Lower lobe of right lung (tissue), 2 donors: Measurements from ENCODE around the gene FCRLA. TPM values are rescaled to one million over a fixed set of nuclear protein-coding genes. Genes with fewer than 3 reads are reported as not detected.
A peak's percentile ranks its signal among the peaks of the same experiment; 100 is the strongest.
"Not testable (repeated sequence)": the region's sequence is repeated elsewhere in the genome, so short reads cannot be mapped to it uniquely, and the experiment has no call there.

Experiments used
- ATAC-seq, 2 donors: fragments of 200-7000 bp; cut with Tn5 transposase; one replicate each; pipeline ENCODE4 v1.9.1; 2020 to 2022; ENCODE audit warnings: mild to moderate bottlenecking in 2 of 2, moderate library complexity in 2 of 2
- DNase-seq: peaks from one replicate; pipeline ENCODE4 v3.0.0-alpha.2; 2020
- H3K27ac ChIP-seq: fragments of 200-600 bp; one replicate; pipeline ENCODE4 v1.8.0; 2022
- H3K27me3 ChIP-seq: fragments of 200-600 bp; one replicate; pipeline ENCODE4 v1.8.0; 2022; ENCODE audit warnings: low read depth
- H3K36me3 ChIP-seq: fragments of 200-600 bp; one replicate; pipeline ENCODE4 v1.8.0; 2022; ENCODE audit warnings: mild to moderate bottlenecking
- H3K4me1 ChIP-seq: fragments of 200-600 bp; one replicate; pipeline ENCODE4 v1.8.0; 2022
- H3K4me3 ChIP-seq: fragments of 200-600 bp; one replicate; pipeline ENCODE4 v1.8.0; 2022; ENCODE audit warnings: mild to moderate bottlenecking
- H3K9me3 ChIP-seq: fragments of 200-600 bp; one replicate; pipeline ENCODE4 v1.8.0; 2022
- CTCF ChIP-seq: fragments of 200-600 bp; IDR thresholded peaks from one replicate; pipeline ENCODE4 v1.8.0; 2022; ENCODE audit warnings: antibody characterized with exemption, mild to moderate bottlenecking
- intact Hi-C: fragments of 100-400 bp; cut with DNase I; formaldehyde crosslinking; loops from one replicate; pipeline ENCODE4 v1.11.0; 2022
- total RNA-seq: library from RNA; stranded (reverse); fragmentation: NEBNext Ultra II Directional; extraction: Animal tissue kit (Norgen Biotek cat#: 25700); gene quantifications from one replicate; pipeline ENCODE4 v1.2.1, GENCODE V29; 2021
- donor health status: DM: no; HTN: yes; CAD: no; lungs with severe emphysema.

Gene FCRLA
- total RNA-seq, 1 donor from 2014 or later = 0.32 TPM

- intact Hi-C loops = no loop called here
- H3K9me3 ChIP-seq = no peaks in the 10 kb centered on the region
- DNase-seq (no peak), ATAC-seq (no peak)
- no peak within 1 kb of the TSS for H3K4me3 ChIP-seq
- H3K4me1 ChIP-seq = peaks cover 15% of the 10 kb centered on the region
- no peak for TF ChIP-seq CTCF
- H3K27ac ChIP-seq = no peak within 1 kb of the TSS
- peaks cover 7% of the 10 kb centered on the region for H3K27me3 ChIP-seq
- H3K36me3 ChIP-seq = no peaks in the 10 kb centered on the region
Measured at GRCh38 chr1:161720956-161721737, 14.1 kb downstream of the FCRLA start, which contains the start of gene FCRLB. FCRLB (plus strand) TSS chr1:161721544; CDS start chr1:161722673, 1,129 bp downstream.

- no peak for ATAC-seq
- peaks cover 7% of the 10 kb centered on the region for H3K27me3 ChIP-seq
Measured at GRCh38 chr1:161721738-161722343, 14.8 kb downstream of the FCRLA start.

GRCh38 chr1:161722406-161722805 lies 15.4 kb downstream of the FCRLA start:
- H3K9me3 ChIP-seq = no peaks in the 10 kb centered on the region
- H3K4me3 ChIP-seq = no peak overlapping the region
- no peaks in the 10 kb centered on the region for H3K36me3 ChIP-seq
- ATAC-seq (no peak), DNase-seq (no peak)
- TF ChIP-seq CTCF = no peak
- peaks cover 7% of the 10 kb centered on the region for H3K27me3 ChIP-seq
- intact Hi-C loops = no loop called here
- no peak overlapping the region for H3K27ac ChIP-seq
- H3K4me1 ChIP-seq = peaks cover 18% of the 10 kb centered on the region

More at GRCh38 chr1:161721738-161722343, 14.8 kb downstream of the FCRLA start:
- Histone ChIP-seq H3K27ac (no peak overlapping the region), H3K36me3 (no peaks in the 10 kb centered on the region), H3K9me3 (no peaks in the 10 kb centered on the region), H3K4me1 (peaks cover 15% of the 10 kb centered on the region), H3K4me3 (no peak overlapping the region)
- intact Hi-C loops = no loop called here
- no peak for TF ChIP-seq CTCF
- DNase-seq = no peak

- no peak overlapping the region for H3K27ac ChIP-seq
- DNase-seq (no peak), ATAC-seq (no peak)
- no peak overlapping the region for H3K4me3 ChIP-seq
- intact Hi-C loops = no loop called here
- peaks cover 22% of the 10 kb centered on the region for H3K4me1 ChIP-seq
- TF ChIP-seq CTCF = no peak
- no peaks in the 10 kb centered on the region for H3K9me3 ChIP-seq
- H3K27me3 ChIP-seq = peaks cover 7% of the 10 kb centered on the region
- no peaks in the 10 kb centered on the region for H3K36me3 ChIP-seq
Measured at GRCh38 chr1:161723459-161724141, 16.6 kb downstream of the FCRLA start.

GRCh38 chr1:161725258-161725907 lies 18.4 kb downstream of the FCRLA start:
- H3K27me3 ChIP-seq, H3K36me3 ChIP-seq, ATAC-seq, intact Hi-C loops, DNase-seq, H3K9me3 ChIP-seq: not testable (repeated sequence)
- H3K27ac ChIP-seq = peak overlapping the region; percentile 90
- H3K4me1 ChIP-seq = peaks cover 17% of the 10 kb centered on the region
- H3K4me3 ChIP-seq = peak overlapping the region; percentile 75
